HepG2 (cell line): ENCODE data around the gene DUOXA1. TPM values are rescaled to one million over a fixed set of nuclear protein-coding genes. Genes with fewer than 3 reads are reported as not detected.

Experiments used
- ATAC-seq: fragments of 200-7000 bp; cut with Tn5 transposase; 3 replicates; pipeline ENCODE4 v1.9.1; 2020; ENCODE audit warnings: mild to moderate bottlenecking, moderate library complexity
- BruUV-seq: library from RNA; stranded (reverse); fragments of 400-500 nt; replicated peaks from 2 replicates; lab custom pipeline; 2021; lab: Mats Ljungman, UMichigan
- CTCF ChIA-PET: fragments of 300-600 bp; formaldehyde crosslinking; extraction: SDS; loops from one replicate; lab custom pipeline; 2021; ENCODE audit warnings: low total read pairs, inconsistent platforms, low intra/inter-chr PET ratio; lab: Yijun Ruan, JAX
- POLR2A ChIA-PET: fragments of 350-600 bp; sonication (Branson Sonifier 250); formaldehyde crosslinking; loops from one replicate; lab custom pipeline; 2020; ENCODE audit warnings: antibody characterized with exemption, inconsistent platforms; lab: Yijun Ruan, JAX
- DNase-seq: peaks from one replicate; pipeline ENCODE4 v3.0.0-alpha.2; 2015; ENCODE audit warnings: low spot score
- FAIRE-seq: peaks from 3 replicates; lab custom pipeline; 2011; peaks lifted over from hg19 to GRCh38; lab: Jason Lieb, UNC
- H2AFZ ChIP-seq: one replicate; pipeline ENCODE4 v1.6.1; 2011; ENCODE audit warnings: low read length, inconsistent platforms
- H3K27ac ChIP-seq: fragments of 300-600 bp; 3 replicates; pipeline ENCODE4 v1.8.0; 2011; ENCODE audit warnings: mixed run types, mild to moderate bottlenecking, mixed read lengths, low read length, inconsistent platforms; ENCODE audit not compliant: insufficient read depth; ENCODE audit errors: extremely low read length
- H3K27me3 ChIP-seq, 2 experiments: fragments of 200-600 bp in 1 of 2; 2 replicates in 1 of 2; 3 replicates in 1 of 2; pipeline versions ENCODE4 v1.6.0 to v1.8.0; 2011; ENCODE audit warnings: low read length in 2 of 2, mild to moderate bottlenecking in 2 of 2, moderate library complexity in 2 of 2, inconsistent platforms in 1 of 2; ENCODE audit not compliant: insufficient read depth in 2 of 2, control insufficient read depth in 1 of 2
- H3K36me3 ChIP-seq, 2 experiments: fragments of 200-600 bp in 1 of 2; replicated peaks in 1 of 2; 2 replicates in 1 of 2; 3 replicates in 1 of 2; pipeline versions ENCODE4 v1.5.1 to v1.8.0; 2011; ENCODE audit warnings: low read length in 2 of 2, inconsistent platforms in 1 of 2; ENCODE audit not compliant: insufficient read depth in 2 of 2, control insufficient read depth in 1 of 2
- H3K4me1 ChIP-seq: 2 replicates; pipeline ENCODE4 v1.5.1; 2012; ENCODE audit warnings: low read length, inconsistent platforms; ENCODE audit not compliant: insufficient read depth
- H3K4me2 ChIP-seq: 2 replicates; pipeline ENCODE4 v1.6.0; 2011; ENCODE audit warnings: low read depth, low read length, inconsistent platforms
- H3K4me3 ChIP-seq, 3 experiments: fragments of 200-600 bp in 1 of 3; sonication (generic), shearing (Covaris generic) in 1 of 3; replicated peaks in 1 of 3; 2 replicates each; pipeline ENCODE4 v1.5.1; 2011 to 2016; ENCODE audit warnings: low read length in 3 of 3, inconsistent platforms in 2 of 3, low read depth in 2 of 3, mild to moderate bottlenecking in 2 of 3, control low read depth in 1 of 3, mixed read lengths in 1 of 3; ENCODE audit not compliant: insufficient read depth in 1 of 3
- H3K79me2 ChIP-seq: one replicate; pipeline ENCODE4 v1.6.1; 2011; ENCODE audit warnings: low read length, inconsistent platforms; ENCODE audit not compliant: insufficient read depth
- H3K9ac ChIP-seq: 2 replicates; pipeline ENCODE4 v1.6.0; 2011; ENCODE audit warnings: mild to moderate bottlenecking, low read depth, low read length, inconsistent platforms; ENCODE audit not compliant: insufficient read depth
- H3K9me3 ChIP-seq: 2 replicates; pipeline ENCODE4 v1.5.1; 2012; ENCODE audit warnings: mild to moderate bottlenecking, low read length
- H4K20me1 ChIP-seq: 2 replicates; pipeline ENCODE4 v1.6.0; 2011; ENCODE audit warnings: inconsistent platforms, mild to moderate bottlenecking, low read length, moderate library complexity; ENCODE audit not compliant: insufficient read depth
- REL ChIP-seq: sonication (generic); formaldehyde crosslinking; conservative IDR thresholded peaks from 2 replicates; pipeline ENCODE4 v1.8.0; 2022; ENCODE audit warnings: mild to moderate bottlenecking, missing genetic modification reagents, moderate library complexity
- RNF2 ChIP-seq: fragments of 450-650 bp; conservative IDR thresholded peaks from 2 replicates; pipeline ENCODE4 v1.6.1; 2016; ENCODE audit warnings: low read depth
- ZNF432 ChIP-seq: sonication (generic); formaldehyde crosslinking; IDR thresholded peaks from 2 replicates; pipeline ENCODE4 v1.5.0; 2020; ENCODE audit warnings: missing genetic modification reagents, mild to moderate bottlenecking, borderline replicate concordance
- ZNF570 ChIP-seq: sonication (generic); formaldehyde crosslinking; IDR thresholded peaks from 2 replicates; pipeline ENCODE4 v1.4.0; 2020; ENCODE audit warnings: mild to moderate bottlenecking, missing genetic modification reagents, borderline replicate concordance
- WGBS: methylation state at CpG from one replicate; pipeline ENCODE4 v1.1.6; 2017; ENCODE audit warnings: low lambda C conversion rate; 5-methylcytosine and 5-hydroxymethylcytosine counted together
- in situ Hi-C: cut with HindIII; loops from 2 replicates; pipeline ENCODE4 v1.10.0; 2017; ENCODE audit warnings: low pct_unique_long_range_greater_than_20kb; ENCODE audit not compliant: extremely low pct_ligation_motif_present
- intact Hi-C: fragments of 100-400 bp; cut with micrococcal nuclease; formaldehyde crosslinking; loops from one replicate; pipeline ENCODE4 v1.10.0; 2022; ENCODE audit not compliant: unreplicated experiment
- polyA plus RNA-seq, 8 experiments: library from polyadenylated mRNA; depleted of rRNA in 3 of 8; stranded (reverse) in 7 of 8; unstranded in 1 of 8; fragments of >200 nt; fragmentation: Illumina TruSeq in 4 of 8; extraction: Trizol in 4 of 8; gene quantifications; 2 replicates each; pipeline versions ENCODE4 v1.2.1 to v1.2.3, GENCODE V29; 2011 to 2016; ENCODE audit warnings: low read depth in 4 of 8, missing spikeins in 1 of 8, mixed read lengths in 1 of 8; ENCODE audit not compliant: insufficient read depth in 1 of 8
- total RNA-seq, 5 experiments: library from RNA; depleted of rRNA; stranded (reverse); fragments of >200 nt; fragmentation: Illumina TruSeq; extraction: Trizol; gene quantifications; 2 replicates each; pipeline ENCODE4 v1.2.3, GENCODE V29; 2016; ENCODE audit warnings: low read depth in 1 of 5
- TF ChIP-seq, protein P1 (sequence below): sonication (generic); formaldehyde crosslinking; IDR thresholded peaks from 2 replicates; pipeline ENCODE4 v1.8.0; 2022; ENCODE audit warnings: low read depth, missing genetic modification reagents
- TF ChIP-seq, protein P2 (sequence below): sonication (generic); formaldehyde crosslinking; IDR thresholded peaks from 2 replicates; pipeline ENCODE4 v1.5.0; 2020; ENCODE audit warnings: missing genetic modification reagents
- TF ChIP-seq, protein P3 (sequence below): sonication (generic); formaldehyde crosslinking; IDR thresholded peaks from 2 replicates; pipeline ENCODE4 v1.9.0; 2021; ENCODE audit warnings: mild to moderate bottlenecking, missing genetic modification reagents
- TF ChIP-seq, protein P4 (sequence below): sonication (generic); formaldehyde crosslinking; IDR thresholded peaks from 2 replicates; pipeline ENCODE4 v1.8.1; 2022; ENCODE audit warnings: low read depth, mild to moderate bottlenecking, missing genetic modification reagents
- TF ChIP-seq, protein P5 (sequence below): sonication (generic); formaldehyde crosslinking; IDR thresholded peaks from 2 replicates; pipeline ENCODE4 v1.5.0; 2020; ENCODE audit warnings: missing genetic modification reagents

DUOXA1 gene
- total and polyA plus RNA-seq, 2 of the 13 experiments (the other 11 are each of a cell fraction or from before 2014, with no cell fraction given) = not detected

DNA sequence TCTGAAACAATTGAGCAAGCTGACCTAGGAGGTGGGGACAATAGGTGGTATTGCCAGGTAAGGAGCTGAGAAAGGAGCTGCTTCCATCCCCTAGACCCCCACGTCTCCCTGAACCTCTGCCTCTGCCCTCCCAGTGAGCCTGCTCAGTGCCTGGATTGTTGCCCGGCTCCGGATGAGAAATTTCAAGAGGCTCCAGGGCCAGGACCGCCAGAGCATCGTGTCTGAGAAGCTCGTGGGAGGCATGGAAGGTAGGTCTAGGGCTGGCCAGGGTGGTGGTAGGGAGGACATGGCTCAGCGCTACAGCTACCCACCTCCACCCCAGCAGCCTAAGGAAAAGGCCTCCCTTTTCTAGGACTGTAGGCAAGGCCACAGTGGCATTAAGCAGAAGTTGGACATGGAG, 13.4 kb upstream of the DUOXA1 start:
- Histone ChIP-seq H3K4me1 (peaks cover 8% of the 10 kb centered on the region), H3K4me2 (no peak overlapping the region), H2AFZ (no peak overlapping the region), H3K9ac (no peak overlapping the region), H3K27ac (no peak overlapping the region), H3K36me3 (no peaks in the 10 kb centered on the region), H4K20me1 (no peaks in the 10 kb centered on the region), H3K9me3 (no peaks in the 10 kb centered on the region), H3K79me2 (no peaks in the 10 kb centered on the region), H3K4me3 (no peak overlapping the region), H3K27me3 (peaks cover under 1 to 25% of the 10 kb centered on the region in 2 experiments; a peak in 2 of 5 replicates)
- intact Hi-C loops (no loop called here), in situ Hi-C loops (no loop called here)
- ChIA-PET CTCF (no interaction called here), POLR2A (no interaction called here)
- ATAC-seq (no peak), FAIRE-seq (no peak), DNase-seq (no peak)
- 36% methylated on average over 4 of the region's 7 CpGs for WGBS
- BruUV-seq = no TSS peak
- TF ChIP-seq, protein P1, sequence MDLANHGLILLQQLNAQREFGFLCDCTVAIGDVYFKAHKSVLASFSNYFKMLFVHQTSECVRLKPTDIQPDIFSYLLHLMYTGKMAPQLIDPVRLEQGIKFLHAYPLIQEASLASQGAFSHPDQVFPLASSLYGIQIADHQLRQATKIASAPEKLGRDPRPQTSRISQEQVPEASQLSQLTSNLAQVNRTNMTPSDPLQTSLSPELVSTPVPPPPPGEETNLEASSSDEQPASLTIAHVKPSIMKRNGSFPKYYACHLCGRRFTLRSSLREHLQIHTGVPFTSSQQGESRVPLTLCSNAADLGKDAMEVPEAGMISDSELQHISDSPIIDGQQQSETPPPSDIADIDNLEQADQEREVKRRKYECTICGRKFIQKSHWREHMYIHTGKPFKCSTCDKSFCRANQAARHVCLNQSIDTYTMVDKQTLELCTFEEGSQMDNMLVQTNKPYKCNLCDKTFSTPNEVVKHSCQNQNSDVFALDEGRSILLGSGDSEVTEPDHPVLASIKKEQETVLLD (CRISPR knock-in tag) = no peak
- TF ChIP-seq, protein P2, sequence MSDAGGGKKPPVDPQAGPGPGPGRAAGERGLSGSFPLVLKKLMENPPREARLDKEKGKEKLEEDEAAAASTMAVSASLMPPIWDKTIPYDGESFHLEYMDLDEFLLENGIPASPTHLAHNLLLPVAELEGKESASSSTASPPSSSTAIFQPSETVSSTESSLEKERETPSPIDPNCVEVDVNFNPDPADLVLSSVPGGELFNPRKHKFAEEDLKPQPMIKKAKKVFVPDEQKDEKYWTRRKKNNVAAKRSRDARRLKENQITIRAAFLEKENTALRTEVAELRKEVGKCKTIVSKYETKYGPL (CRISPR knock-in tag) = no peak
- TF ChIP-seq, protein P3, sequence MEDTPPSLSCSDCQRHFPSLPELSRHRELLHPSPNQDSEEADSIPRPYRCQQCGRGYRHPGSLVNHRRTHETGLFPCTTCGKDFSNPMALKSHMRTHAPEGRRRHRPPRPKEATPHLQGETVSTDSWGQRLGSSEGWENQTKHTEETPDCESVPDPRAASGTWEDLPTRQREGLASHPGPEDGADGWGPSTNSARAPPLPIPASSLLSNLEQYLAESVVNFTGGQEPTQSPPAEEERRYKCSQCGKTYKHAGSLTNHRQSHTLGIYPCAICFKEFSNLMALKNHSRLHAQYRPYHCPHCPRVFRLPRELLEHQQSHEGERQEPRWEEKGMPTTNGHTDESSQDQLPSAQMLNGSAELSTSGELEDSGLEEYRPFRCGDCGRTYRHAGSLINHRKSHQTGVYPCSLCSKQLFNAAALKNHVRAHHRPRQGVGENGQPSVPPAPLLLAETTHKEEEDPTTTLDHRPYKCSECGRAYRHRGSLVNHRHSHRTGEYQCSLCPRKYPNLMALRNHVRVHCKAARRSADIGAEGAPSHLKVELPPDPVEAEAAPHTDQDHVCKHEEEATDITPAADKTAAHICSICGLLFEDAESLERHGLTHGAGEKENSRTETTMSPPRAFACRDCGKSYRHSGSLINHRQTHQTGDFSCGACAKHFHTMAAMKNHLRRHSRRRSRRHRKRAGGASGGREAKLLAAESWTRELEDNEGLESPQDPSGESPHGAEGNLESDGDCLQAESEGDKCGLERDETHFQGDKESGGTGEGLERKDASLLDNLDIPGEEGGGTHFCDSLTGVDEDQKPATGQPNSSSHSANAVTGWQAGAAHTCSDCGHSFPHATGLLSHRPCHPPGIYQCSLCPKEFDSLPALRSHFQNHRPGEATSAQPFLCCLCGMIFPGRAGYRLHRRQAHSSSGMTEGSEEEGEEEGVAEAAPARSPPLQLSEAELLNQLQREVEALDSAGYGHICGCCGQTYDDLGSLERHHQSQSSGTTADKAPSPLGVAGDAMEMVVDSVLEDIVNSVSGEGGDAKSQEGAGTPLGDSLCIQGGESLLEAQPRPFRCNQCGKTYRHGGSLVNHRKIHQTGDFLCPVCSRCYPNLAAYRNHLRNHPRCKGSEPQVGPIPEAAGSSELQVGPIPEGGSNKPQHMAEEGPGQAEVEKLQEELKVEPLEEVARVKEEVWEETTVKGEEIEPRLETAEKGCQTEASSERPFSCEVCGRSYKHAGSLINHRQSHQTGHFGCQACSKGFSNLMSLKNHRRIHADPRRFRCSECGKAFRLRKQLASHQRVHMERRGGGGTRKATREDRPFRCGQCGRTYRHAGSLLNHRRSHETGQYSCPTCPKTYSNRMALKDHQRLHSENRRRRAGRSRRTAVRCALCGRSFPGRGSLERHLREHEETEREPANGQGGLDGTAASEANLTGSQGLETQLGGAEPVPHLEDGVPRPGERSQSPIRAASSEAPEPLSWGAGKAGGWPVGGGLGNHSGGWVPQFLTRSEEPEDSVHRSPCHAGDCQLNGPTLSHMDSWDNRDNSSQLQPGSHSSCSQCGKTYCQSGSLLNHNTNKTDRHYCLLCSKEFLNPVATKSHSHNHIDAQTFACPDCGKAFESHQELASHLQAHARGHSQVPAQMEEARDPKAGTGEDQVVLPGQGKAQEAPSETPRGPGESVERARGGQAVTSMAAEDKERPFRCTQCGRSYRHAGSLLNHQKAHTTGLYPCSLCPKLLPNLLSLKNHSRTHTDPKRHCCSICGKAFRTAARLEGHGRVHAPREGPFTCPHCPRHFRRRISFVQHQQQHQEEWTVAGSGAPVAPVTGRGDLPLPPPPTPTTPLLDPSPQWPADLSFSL (CRISPR knock-in tag) = no peak
- TF ChIP-seq REL (CRISPR knock-in tag) (no peak), ZNF432 (no peak), RNF2 (no peak), ZNF570 (CRISPR knock-in tag) (no peak)
- TF ChIP-seq, protein P4, sequence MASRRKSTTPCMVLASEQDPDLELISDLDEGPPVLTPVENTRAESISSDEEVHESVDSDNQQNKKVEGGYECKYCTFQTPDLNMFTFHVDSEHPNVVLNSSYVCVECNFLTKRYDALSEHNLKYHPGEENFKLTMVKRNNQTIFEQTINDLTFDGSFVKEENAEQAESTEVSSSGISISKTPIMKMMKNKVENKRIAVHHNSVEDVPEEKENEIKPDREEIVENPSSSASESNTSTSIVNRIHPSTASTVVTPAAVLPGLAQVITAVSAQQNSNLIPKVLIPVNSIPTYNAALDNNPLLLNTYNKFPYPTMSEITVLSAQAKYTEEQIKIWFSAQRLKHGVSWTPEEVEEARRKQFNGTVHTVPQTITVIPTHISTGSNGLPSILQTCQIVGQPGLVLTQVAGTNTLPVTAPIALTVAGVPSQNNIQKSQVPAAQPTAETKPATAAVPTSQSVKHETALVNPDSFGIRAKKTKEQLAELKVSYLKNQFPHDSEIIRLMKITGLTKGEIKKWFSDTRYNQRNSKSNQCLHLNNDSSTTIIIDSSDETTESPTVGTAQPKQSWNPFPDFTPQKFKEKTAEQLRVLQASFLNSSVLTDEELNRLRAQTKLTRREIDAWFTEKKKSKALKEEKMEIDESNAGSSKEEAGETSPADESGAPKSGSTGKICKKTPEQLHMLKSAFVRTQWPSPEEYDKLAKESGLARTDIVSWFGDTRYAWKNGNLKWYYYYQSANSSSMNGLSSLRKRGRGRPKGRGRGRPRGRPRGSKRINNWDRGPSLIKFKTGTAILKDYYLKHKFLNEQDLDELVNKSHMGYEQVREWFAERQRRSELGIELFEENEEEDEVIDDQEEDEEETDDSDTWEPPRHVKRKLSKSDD (CRISPR knock-in tag) = no peak
- TF ChIP-seq, protein P5, sequence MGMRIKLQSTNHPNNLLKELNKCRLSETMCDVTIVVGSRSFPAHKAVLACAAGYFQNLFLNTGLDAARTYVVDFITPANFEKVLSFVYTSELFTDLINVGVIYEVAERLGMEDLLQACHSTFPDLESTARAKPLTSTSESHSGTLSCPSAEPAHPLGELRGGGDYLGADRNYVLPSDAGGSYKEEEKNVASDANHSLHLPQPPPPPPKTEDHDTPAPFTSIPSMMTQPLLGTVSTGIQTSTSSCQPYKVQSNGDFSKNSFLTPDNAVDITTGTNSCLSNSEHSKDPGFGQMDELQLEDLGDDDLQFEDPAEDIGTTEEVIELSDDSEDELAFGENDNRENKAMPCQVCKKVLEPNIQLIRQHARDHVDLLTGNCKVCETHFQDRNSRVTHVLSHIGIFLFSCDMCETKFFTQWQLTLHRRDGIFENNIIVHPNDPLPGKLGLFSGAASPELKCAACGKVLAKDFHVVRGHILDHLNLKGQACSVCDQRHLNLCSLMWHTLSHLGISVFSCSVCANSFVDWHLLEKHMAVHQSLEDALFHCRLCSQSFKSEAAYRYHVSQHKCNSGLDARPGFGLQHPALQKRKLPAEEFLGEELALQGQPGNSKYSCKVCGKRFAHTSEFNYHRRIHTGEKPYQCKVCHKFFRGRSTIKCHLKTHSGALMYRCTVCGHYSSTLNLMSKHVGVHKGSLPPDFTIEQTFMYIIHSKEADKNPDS (CRISPR knock-in tag) = no peak
